ENCODE data around the gene LRRC61.

LRRC61 gene

GRCh38 chr7:150372271-150373048 is 49.3 kb downstream of the LRRC61 start:
- DNase-seq = no peak

GRCh38 chr7:150373049-150373801 is 50.1 kb downstream of the LRRC61 start:
- no peak for DNase-seq

- DNase-seq = no peak
These were observed 50.9 kb downstream of the LRRC61 start for GRCh38 chr7:150374026-150374425.

- DNase-seq = no peak
These were observed 51.3 kb downstream of the LRRC61 start for GRCh38 chr7:150374472-150374871.

- DNase-seq = no peak
These were observed 52.7 kb downstream of the LRRC61 start for GRCh38 chr7:150375662-150376521.

GRCh38 chr7:150376560-150376959 is 53.4 kb downstream of the LRRC61 start:
- DNase-seq = no peak

GRCh38 chr7:150377196-150377595 is 54.0 kb downstream of the LRRC61 start:
- DNase-seq = no peak

- no peak for DNase-seq
These were observed 54.5 kb downstream of the LRRC61 start for GRCh38 chr7:150377635-150378034.

- DNase-seq = peak; percentile 51 to 56
These were observed 55.1 kb downstream of the LRRC61 start for GRCh38 chr7:150378115-150378852.

- DNase-seq = peak; percentile 93
These were observed 55.8 kb downstream of the LRRC61 start, which contains the start of gene ZNF775 for GRCh38 chr7:150378853-150379440. TSS of gene ZNF775 (plus strand) at chr7:150379330. CDS start at chr7:150388471, 9,141 bp downstream.

- DNase-seq = no peak
These were observed 56.6 kb downstream of the LRRC61 start for GRCh38 chr7:150379441-150380379.

- no peak for DNase-seq
These were observed 57.3 kb downstream of the LRRC61 start for GRCh38 chr7:150380463-150380862.

GRCh38 chr7:150381096-150381495 is 57.9 kb downstream of the LRRC61 start:
- no peak for DNase-seq

- no peak for DNase-seq
These were observed 58.6 kb downstream of the LRRC61 start for GRCh38 chr7:150381785-150382122.

GRCh38 chr7:150382123-150382843 is 59.1 kb downstream of the LRRC61 start:
- DNase-seq = no peak

- DNase-seq = no peak
These were observed 59.7 kb downstream of the LRRC61 start for GRCh38 chr7:150382844-150383225.

- no peak for DNase-seq
These were observed 60.7 kb downstream of the LRRC61 start for GRCh38 chr7:150383710-150384397.

GRCh38 chr7:150384406-150385301 is 61.5 kb downstream of the LRRC61 start:
- DNase-seq = no peak

Measured in CD4-positive, alpha-beta T cell treated with Interleukin-1 beta for 1 hour (primary cell).